Activated naive CD4-positive, alpha-beta T cell treated with Interleukin-2 at 50 U/mL for 16 hours (primary cell): ENCODE data around the gene NEK7.
"Not testable (repeated sequence)": the region's sequence is repeated elsewhere in the genome, so short reads cannot be mapped to it uniquely, and the experiment has no call there.

Experiments used
- DNase-seq: peaks from one replicate; pipeline ENCODE4 v3.0.0-alpha.2; 2020

NEK7 gene

GRCh38 chr1:198298640-198299039, 141.8 kb downstream of the NEK7 start:
- DNase-seq: no peak

GRCh38 chr1:198300451-198300850, 143.7 kb downstream of the NEK7 start:
- no peak for DNase-seq

GRCh38 chr1:198304431-198304830, 147.6 kb downstream of the NEK7 start:
- no peak for DNase-seq

GRCh38 chr1:198314817-198315216, 158.0 kb downstream of the NEK7 start:
- not testable (repeated sequence) for DNase-seq

GRCh38 chr1:198315331-198315730, 158.5 kb downstream of the NEK7 start:
- DNase-seq: not testable (repeated sequence)

- DNase-seq: no peak
These were observed 159.8 kb downstream of the NEK7 start for GRCh38 chr1:198316546-198317100.

- no peak for DNase-seq
These were observed 161.3 kb downstream of the NEK7 start for GRCh38 chr1:198318085-198318484.

- no peak for DNase-seq
These were observed 164.0 kb downstream of the NEK7 start for GRCh38 chr1:198320759-198321158.

GRCh38 chr1:198326232-198326631, 169.4 kb downstream of the NEK7 start:
- DNase-seq: no peak

- DNase-seq: no peak
These were observed 170.1 kb downstream of the NEK7 start for GRCh38 chr1:198326915-198327314.

GRCh38 chr1:198328458-198329032, 171.7 kb downstream of the NEK7 start:
- no peak for DNase-seq

GRCh38 chr1:198330982-198331615, 174.3 kb downstream of the NEK7 start:
- no peak for DNase-seq

- no peak for DNase-seq
These were observed 176.9 kb downstream of the NEK7 start for GRCh38 chr1:198333744-198334143.

- no peak for DNase-seq
These were observed 178.9 kb downstream of the NEK7 start for GRCh38 chr1:198335663-198336062.

- no peak for DNase-seq
These were observed 181.1 kb downstream of the NEK7 start for GRCh38 chr1:198337886-198338285.

GRCh38 chr1:198340139-198340538, 183.3 kb downstream of the NEK7 start:
- DNase-seq: no peak

- DNase-seq: no peak
These were observed 189.4 kb downstream of the NEK7 start for GRCh38 chr1:198346178-198346577.

- no peak for DNase-seq
These were observed 193.7 kb downstream of the NEK7 start for GRCh38 chr1:198350456-198350855.

- no peak for DNase-seq
These were observed 196.3 kb downstream of the NEK7 start for GRCh38 chr1:198352975-198353695.

GRCh38 chr1:198357937-198358336, 201.1 kb downstream of the NEK7 start:
- DNase-seq: no peak

GRCh38 chr1:198359024-198359653, 202.3 kb downstream of the NEK7 start:
- DNase-seq: no peak

- DNase-seq: no peak
These were observed 203.5 kb downstream of the NEK7 start for GRCh38 chr1:198360208-198360729.

- DNase-seq: no peak
These were observed 204.5 kb downstream of the NEK7 start for GRCh38 chr1:198361237-198361767.
